ENCODE results near the gene CFAP58.
A peak's percentile ranks its signal among the peaks of the same experiment; 100 is the strongest.

Gene CFAP58

DNA sequence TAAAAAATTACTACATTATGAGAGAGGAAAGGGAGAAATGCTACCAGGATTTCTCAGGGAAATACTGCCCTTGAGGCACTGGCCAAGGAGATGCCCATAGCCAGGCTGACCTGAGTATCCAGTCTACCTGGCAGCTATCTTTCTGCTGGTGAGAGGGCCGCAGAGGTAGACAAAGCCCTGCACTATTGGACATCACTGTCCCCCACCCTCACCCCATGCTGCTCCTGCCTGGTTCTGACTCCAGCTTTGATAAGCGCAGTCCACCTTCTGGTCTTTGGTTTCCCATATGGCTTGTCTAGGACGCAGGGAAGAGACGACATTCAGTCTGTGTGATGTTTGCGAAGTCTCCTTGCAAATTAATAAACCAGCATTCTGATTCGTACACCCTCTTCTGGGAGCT is 19.1 kb upstream of the CFAP58 start:
- DNase-seq (ENCODE audit: low read depth in 2 of 2): no peak

DNA sequence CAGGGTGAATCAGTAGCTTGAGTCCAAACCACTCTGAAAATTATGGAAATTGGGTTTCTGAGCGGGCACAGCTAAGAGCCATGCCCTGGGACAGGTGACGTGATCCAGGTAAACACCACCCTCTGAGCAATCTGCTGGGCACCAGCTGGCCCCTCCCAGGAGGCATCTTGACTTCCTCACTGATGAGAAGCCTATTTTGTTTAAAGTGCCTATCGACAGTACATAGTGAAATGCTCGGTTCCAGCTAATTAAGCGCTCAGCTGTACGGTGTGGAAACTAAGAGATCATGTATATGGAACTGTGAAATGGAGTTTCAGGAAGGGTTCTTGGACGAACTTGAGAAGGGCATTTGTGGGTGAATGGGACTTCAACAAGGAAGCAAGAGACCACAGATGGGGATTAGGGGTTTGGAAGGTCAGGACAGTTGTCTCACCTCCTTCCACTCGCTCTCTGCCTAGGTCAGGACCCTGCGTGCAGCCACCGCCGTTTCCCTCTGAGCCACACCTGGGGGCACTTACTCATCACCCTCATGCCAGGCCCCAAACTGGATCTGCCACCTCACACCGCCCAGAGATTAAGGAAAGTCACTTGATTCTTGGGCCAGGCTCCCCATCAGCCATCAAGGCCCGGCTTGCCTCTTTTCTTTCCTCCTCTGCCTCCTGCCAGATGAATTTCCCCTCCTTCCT is 18.5 kb upstream of the CFAP58 start:
- DNase-seq (ENCODE audit: low read depth in 2 of 2): no peak

DNA sequence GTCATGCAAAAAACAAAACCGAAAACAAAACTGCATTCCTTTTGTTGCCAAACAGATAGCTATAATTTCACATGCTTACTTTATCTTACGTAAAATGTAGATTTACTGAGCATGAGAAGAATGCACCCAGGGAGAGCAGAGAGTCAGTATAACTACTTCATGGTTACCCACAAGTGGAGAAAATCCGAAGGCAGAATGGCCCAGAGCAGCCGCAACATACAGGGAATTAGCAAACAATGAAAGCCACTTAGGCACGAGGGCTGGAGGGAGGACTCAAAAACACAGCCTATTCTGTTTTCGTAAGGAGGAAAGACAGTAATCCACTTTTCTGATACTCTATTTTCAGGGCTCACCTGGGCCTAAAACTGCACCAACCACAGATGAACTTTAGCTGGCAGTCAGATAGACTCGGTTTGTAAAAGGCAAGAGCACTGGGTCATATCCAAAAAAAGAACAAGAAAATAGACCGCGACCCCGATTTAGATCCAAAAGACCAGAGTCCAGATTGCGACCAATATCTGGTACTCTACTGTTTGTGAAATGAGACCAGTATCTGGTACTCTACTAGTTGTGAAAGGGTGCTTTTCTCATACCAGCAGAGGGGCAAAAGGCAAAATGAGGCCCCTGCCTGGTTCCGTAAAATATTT is 16.7 kb upstream of the CFAP58 start:
- no peak for DNase-seq (ENCODE audit: low read depth in 2 of 2)

DNA sequence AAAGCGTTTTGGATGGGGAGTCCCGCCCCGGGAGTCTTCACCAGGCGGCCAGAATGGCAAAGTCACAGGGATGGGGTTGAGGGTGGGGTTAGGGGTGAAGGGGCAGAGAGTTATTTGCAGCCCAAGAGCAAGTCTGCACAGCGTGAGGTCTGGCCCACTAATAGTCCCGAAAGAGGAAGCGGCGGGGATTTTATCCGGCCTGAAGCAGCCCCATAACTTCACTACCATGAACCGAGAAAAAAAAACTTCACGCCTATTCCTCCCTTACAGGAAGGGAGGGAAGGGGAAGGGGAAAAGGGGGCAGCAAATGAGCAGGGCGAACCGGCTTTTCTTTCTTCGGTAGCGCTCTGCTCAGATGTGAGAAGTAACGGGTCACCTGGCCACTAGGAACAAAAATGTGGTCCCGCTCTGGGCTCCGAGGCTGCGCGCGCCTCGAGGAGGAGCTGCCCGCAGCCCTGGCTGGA is 16.1 kb upstream of the CFAP58 start:
- DNase-seq (ENCODE audit: low read depth in 2 of 2): no peak

DNA sequence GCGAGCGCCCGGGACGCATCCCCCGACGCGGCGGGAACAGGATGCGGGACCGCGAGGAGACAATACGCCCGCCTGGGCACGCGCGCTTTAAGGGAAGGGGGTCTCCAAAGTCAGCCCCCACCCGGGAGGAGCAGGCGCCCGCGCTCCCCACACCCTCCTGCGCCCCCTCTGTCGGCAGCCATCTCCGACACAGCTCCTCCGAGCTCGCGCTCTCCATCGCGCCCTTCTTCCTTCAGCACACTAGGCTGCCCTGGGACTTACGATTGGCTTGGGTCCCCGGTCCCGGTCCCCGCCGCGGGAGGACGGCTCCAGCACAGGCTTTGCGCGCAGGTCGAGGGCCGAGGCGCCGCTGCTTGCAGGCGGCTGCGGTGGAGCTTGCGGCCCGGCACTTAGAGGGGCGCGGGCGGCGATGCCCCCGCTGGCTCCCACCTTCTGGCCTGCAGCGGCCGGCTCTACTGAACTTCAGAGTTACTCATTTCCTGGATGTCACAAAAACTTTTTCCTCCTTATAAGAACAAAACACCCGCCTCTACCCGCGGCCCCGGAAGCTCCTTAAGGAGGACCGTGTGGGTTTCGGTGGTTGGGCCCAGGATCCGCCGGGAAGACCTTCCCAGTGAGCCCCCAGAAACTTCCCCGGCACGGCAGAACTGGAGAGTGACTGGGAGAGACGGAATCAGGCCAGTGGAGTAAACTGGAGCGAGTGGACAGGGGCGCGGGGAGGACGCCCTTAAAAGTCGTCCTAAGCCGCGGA is 15.5 kb upstream of the CFAP58 start, which contains the start of gene ITPRIP:
ITPRIP (minus strand) TSS at position 481 of the 751 bp plus-strand sequence. CDS start 22,414 bp downstream, outside the sequence.
- peak in 1 of 2 donors; percentile 40 for DNase-seq (ENCODE audit: low read depth in 2 of 2)

DNA sequence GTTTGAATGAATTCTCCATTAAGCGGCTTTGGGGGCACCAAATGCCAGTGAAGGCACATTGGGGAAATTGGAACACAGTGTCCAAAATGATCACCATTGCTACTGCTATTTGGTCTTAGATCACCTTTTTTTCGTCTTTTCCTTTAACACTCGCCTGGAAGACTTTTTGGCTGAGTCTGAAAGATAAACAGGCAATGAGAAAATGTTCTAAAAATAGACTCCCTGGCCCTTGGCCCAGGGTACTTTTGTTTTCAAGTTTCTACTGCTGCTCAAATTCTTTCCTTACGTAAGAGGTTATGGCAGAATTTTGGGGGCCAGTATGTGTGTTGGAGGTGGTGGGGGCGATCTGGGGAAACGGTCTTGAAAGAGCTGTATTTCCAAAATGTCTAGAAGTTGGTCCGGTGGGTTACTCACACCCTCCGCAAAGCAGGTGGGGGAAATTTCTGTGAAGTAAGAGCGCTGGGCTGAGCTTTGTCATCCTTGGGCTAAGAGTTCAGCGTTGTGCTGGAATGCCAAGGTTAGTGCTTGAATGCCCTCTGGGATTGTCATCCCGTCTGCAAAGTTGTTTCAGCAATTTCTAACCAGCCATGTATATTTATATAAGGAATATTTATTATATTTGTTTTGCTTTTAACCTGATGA is 14.0 kb upstream of the CFAP58 start:
- no peak for DNase-seq (ENCODE audit: low read depth in 2 of 2)

DNA sequence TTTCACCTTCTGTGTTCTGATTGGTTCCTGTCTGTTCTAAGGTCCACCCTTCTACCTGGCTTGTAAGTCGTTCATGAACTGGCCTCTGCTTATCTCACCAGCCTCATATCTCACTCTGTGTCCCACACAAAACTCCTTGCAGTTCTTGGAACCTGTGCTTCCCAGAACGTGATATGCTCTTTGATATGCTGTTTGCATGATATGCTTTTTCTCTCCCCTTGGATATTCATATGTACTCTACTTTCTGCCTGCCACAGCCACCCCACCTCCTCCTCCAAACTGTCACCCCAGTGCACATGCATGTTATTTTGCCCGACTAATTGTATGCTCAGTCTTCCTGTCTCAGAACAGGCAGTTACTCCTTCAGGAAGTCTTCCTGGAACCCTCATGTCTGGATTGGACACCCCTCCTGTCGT is 13.5 kb upstream of the CFAP58 start:
- DNase-seq (ENCODE audit: low read depth in 2 of 2): no peak

DNA sequence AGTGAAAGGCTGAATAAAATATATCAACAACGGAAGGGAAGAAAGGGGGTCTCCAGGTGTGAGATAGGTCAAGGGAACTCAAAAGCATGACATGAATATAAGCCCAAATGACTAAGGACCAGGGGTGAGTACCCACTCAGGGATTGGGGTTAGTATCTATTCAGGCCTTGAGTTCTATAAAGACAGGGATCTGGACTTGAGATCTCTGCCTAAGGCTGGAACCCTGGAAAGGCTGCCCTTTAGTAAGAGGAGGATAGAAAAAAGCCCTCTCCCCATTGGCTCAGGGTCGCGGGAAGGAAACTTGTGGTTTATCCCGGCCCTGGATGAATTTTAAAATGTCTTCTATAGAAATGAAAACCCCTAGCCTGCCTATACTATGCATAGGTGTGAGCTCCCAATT is 13.0 kb upstream of the CFAP58 start:
- DNase-seq (ENCODE audit: low read depth in 2 of 2): no peak

DNA sequence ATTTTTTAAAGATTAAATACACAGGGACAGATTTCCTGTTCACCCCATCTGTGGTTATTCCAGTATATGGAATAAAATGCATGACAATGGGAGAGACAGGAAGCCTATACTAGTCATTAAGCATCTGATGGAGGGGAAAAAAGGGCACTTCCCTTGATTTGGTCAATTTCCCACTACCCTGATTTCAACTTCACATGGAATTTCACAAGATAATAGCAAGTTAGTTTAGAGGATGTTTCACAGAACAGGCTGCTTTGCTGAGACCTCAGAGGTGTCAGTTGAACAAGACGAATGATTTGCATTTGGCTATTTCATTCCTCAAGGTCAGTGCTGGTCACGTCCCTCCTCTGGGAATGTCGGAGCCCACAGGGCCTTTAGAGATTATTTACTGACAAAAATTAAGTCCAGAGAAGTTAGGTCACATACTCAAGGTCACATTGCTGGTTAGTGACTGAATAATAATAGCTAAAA is 10.7 kb upstream of the CFAP58 start:
- no peak for DNase-seq (ENCODE audit: low read depth in 2 of 2)

DNA sequence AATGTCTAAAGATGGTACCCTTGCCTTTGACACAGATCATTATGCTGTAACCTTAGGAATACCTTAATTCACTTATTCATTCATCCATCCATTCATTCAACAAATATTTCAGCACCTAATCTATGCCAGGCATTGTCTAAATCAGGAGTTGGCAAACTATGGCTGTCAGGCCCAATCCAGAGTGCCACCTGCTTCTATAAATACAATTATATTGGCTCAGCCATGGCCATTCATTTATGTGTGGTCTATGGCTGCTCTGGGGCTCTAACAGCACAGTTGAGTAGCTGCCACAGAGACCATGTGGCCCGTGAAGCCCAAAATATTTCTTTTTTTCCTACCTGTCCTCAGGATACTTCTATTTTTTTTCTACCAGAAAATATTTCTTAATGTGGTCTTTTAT is 9.4 kb upstream of the CFAP58 start:
- no peak for DNase-seq (ENCODE audit: low read depth in 2 of 2)

DNA sequence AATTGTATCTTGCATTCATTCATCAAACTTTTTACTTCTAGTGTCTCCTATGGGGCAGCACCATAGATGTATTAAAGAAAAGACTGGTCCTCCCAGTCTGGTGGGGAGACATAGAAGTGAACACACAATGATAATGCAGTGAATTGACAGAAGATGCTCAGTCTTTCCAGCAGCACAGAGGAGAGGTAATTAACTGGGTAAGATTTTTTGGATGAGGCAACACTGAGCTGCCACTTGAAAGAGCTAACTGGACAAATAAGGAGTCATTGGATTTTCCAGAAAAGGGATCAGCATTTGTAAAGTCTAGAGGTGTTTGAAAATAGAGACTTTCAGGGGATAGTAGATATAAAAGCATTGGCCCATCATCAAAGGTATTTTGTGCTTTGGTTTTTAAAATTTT is 8.1 kb upstream of the CFAP58 start:
- DNase-seq (ENCODE audit: low read depth in 2 of 2): no peak

DNA sequence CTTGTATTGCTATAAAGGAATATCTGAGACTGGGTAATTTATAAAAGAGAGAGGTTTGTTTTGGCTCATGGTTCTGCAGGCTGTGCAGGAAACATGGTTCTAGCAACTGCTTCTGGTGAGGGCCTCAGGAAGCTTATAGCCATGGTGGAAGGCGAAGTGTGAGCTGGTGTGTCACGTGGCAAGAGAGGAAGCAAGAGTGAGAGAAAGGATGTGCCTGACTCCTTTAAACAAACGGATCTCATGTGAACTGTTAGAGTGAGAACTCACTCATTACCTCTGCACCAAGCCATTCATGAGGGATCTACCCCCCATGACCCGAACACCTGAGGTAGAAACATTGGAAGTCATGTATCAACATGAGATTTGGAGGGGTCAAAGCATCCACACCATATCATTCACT is 7.7 kb upstream of the CFAP58 start:
- no peak for DNase-seq (ENCODE audit: low read depth in 2 of 2)

DNA sequence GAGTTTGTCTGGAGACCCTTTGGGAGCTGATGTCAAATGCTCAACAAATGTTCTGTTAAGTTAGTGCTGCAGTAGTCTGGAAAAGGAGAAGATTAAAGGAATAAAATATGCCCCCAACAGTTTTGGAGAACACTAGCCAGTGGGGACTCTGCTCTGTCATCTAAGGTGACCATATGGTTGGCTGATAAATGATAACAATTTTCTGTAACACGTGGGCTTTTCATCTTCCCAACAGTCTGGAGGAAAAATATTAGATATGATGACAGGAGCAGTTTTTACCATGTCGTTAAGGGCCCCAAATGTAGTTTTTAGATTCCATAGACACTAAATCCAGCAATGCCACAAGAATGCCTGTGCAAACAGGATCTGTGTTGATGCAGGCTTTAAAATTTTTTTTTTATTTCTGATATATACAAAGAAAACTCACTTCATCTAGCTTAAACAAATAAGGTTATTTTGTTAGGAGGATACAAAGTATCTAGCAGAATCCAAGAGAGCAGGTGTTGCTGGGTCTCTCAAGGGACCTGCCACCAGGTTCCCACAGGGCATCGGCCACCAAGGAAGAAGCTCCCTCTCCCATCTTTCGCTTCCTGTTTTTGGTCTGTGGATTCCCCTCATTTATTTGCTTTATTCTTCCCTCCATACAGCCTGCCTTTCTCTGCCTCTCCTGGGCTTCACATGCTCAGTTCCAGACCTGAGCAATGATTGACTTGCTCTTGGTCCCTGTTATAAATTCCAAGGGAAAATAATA is 6.2 kb upstream of the CFAP58 start:
- no peak for DNase-seq (ENCODE audit: low read depth in 2 of 2)

DNA sequence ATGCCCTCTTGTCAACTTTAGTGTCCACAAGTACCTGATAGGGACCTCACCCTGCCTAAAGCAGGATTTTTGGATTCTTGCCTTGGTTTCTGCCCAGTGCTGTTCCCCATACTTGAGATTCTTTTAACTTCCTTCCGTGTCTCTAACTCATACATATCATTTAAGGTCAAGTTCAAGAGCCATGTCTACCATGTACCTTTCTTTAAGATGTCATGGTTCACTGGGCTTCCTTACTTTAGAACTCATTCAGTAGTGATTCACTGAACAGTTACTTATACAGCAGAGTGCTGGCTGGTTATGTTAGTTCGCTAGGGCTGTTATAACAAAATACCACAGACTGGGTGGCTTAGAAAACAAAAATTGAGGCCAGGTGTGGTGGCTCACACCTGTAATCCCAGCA is 5.0 kb upstream of the CFAP58 start:
- no peak for DNase-seq (ENCODE audit: low read depth in 2 of 2)

DNA sequence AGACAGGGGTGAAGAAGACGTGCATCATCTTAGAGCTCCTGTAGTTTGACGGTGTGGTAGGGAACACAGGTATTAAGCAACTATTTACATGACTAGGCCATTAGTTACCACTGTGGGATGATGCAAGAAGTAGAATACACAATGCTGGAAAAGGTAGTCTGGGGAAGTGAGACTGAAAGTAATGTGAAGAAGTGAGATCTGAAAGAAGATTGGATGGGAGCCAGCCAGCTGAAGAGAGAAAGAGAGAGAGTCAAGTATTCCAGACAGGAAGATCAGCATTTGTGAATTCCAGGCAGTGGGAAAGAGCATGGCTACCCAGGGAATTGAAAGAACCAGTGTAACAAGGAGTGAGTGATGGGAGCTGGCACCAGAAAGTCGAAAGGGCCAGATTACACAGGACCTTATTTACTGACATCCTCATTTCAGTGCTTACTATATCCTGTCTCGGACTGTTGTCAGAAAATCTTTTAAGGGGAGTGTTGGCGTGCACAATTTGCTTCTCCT is 4.0 kb upstream of the CFAP58 start:
- DNase-seq (ENCODE audit: low read depth in 2 of 2): no peak

DNA sequence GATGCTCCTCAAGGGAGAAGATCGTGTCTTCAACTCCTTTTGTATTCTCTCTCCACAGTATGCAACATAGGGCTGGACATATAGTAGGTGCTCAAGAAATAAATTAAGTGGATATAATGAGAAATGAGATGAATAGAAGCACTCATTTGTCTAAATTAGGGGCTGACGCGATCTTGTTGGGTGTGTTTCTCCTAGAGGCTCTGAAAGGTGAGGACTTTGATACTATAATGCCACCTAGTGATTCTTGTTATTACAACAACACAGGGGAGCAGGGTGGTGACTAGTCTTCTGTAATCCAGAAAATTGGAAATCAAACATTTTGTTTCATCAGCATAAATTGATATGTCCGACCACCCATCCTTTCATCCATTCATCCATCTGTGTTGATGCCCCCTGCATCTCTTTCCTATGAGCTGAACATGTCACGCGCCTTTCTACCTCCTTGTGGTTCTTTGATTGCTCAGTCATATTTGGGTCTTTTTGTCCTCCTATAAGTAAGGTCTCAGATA is 3.5 kb upstream of the CFAP58 start:
- DNase-seq (ENCODE audit: low read depth in 2 of 2): no peak

DNA sequence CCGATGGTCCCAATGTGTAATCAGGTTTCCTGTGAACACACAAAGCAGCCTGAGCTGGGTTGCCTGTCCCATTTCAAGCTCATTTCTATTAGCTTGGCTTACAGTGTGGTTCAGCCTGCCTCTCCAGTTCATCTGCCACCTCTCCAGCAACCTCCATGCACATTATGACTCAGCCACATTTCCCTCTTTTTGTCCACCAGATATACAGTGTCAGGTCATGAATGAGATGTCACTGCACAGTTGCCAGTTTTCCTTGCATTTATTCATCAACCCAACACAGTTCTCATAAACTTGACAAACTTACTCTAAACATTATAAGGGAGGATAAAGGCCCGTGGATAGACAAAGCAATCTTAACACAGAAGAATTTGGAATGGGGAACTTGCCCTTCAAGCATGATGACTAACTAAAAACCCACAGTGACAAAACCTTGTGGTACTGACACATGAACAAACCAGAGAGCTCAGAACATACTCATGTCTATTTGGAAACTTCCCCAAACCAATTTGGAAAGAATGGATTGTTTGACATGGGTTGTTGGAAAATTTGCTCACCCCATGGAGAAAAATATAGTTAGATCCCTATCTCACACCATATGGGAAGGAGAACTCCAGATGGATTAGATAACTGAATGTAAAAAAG is 2.5 kb upstream of the CFAP58 start:
- no peak for DNase-seq (ENCODE audit: low read depth in 2 of 2)

DNA sequence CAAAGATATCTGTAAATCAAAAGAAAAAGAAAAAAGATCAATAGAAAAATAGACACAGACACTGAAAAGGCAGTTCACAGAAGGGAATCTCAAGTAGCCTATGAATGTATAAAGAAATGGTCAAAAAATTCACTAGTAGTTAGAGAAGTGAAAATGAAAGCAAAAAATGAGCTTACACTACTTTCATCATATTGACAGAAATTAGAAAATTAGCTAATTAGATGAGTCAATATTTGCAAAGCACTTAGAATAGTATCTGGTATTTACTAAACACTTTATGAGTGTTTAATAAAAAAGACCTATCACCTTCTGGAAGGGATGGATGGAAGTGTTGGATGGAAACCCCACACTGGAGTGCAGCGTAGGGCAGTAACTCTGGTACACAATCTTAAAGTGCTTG is 1.7 kb upstream of the CFAP58 start:
- DNase-seq (ENCODE audit: low read depth in 2 of 2): no peak

DNA sequence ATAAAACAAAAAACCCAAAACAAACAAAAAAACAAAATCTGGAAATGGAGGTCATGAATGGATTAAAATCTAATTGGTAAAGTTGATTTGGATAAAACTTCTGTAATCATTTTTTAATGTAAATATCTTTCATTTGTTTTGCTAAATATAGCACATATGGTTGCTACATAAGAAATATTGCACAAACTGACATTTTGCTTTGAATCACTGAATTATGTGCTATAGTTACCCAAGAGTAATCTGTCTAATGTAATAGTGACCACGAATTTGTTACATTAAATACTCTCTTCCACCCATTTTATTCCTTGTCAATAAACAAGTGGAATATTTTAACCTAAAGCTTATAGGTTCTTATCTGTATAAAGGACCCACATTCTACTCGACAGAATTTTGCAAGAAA is 6.2 kb downstream of the CFAP58 start:
- no peak for DNase-seq (ENCODE audit: low read depth in 2 of 2)

DNA sequence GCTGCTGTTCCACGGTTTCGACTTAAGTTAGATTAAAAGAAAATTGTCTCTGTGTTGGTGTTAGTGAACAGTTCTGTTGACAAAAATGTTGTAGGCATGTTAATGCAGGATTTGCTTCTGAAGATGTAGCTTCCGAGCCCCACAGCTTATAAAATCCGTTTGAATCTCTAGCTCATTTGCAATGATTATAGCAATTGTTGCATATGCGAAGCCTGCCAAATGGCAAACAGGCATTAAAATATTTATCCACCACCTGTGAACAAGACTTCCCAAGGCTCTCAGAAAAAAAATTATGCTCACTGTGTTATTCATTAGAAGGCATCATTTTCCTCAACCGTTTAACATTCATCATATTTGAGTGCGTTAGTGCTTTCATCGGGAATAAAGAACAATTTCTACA is 14.3 kb downstream of the CFAP58 start:
- no peak for DNase-seq (ENCODE audit: low read depth in 2 of 2)

DNA sequence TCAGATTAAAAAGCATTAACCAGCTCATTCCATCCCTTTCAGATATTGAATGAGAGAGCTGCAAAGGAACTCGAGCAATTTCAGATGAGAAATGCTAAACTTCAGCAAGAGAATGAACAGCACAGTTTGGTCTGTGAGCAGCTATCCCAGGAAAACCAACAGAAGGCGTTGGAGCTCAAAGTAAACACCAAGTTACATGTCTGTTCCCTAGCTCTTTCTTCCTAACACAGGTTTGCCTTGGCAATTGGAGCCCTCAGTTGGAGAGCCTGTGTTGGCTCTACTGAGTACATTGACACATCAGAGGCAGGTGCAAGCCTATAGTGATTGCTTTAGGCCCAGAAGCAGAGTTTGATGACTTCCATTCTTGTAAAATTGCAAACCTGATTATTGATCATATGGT is 14.7 kb downstream of the CFAP58 start:
- DNase-seq (ENCODE audit: low read depth in 2 of 2): no peak

Measured in stimulated activated CD4-positive, alpha-beta T cell treated with anti-CD3 and anti-CD28 coated beads, Interleukin-1b, Interleukin-23, amount 100 ng/mL, for 1 hour (primary cell).